Measurements from ENCODE around the gene OSGIN1.

Gene OSGIN1

DNA sequence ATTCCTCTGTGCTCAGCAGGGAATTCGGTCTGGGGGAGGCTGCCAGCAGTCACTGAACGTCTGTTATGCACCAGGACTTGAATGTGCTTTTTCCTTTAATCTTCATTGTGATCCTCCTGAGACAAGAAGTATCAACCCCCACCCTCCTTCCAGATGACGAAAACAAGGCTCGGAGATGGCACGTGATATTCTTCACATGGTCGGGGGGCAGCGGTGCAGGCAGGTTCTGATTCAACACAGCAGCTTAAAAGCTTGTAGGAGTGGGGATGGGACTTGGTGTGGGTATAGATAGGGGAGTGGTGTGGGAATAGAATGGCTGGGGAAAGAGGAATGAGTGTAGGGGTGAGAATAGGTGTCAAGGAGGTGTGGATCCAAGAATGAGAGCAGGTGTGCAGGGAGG lies 21.4 kb downstream of the OSGIN1 start:
- DNase-seq = no peak

DNA sequence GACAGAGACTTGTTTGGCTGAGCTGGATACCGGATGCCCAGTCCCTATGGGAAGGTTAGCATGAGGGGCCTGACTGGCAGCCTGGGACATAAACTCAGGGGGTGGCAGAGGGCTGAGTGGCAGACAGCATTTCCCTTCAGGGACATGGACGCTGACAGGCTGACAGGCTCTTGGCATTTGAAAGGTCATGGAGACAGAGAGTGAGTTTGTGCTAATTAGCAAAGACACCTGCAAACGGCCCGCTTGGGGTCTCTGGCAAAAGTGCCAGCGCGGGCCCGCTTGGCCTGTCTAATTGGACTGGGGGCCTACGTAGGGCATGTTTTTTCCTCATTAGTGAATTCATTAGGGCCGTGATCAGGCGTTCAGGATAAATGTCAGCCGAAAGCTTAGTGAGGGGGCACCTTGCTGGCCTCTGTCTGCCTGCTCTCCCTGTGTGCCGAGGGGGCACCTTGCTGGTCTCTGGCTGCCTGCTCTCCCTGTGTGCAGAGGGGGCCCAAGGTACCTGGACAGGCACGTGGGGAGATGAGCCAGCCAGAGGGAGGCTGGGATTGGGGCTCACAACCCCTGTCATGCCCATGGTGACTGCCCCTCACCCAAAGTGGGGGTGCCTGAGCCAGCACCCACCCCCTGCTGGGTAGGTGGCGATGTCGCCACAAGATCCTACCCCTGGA lies 22.7 kb downstream of the OSGIN1 start:
- DNase-seq = no peak

DNA sequence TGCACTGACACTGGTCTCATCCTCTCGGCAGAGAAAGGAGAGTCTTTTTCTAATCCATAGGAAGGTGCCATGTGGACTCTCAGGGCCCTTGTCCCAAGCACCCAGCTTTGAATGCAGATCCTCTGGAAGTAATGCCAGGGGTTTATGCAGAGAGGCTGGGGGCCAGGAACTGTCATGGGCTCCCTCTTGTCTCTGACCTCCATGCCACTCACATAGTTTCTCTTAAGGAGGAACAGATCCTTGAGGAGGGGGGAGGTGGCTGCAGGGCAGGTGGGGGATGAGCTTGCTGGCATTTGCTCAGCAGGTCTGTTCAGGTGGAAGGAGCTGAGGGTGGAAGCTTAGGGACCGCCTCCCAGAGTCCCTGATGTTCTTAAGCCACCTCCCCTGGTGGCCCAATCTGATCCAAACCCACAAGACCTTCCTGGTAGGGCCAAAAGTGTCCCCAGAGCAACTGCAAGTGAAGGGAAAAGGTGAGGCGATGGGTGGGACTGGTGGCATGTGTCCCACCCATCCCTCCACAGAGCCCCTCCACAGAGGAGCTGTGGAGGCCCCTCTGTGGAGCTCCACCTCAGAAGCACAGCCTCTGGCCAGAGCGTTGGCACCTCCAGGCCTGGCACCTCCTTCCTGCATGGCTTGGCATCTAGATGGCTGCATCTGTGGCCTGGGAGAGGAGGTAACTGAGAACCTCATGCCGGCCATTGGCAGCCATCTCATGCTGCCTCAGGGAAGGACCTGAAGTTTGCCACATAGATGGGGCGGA lies 24.2 kb downstream of the OSGIN1 start:
- no peak for DNase-seq

DNA sequence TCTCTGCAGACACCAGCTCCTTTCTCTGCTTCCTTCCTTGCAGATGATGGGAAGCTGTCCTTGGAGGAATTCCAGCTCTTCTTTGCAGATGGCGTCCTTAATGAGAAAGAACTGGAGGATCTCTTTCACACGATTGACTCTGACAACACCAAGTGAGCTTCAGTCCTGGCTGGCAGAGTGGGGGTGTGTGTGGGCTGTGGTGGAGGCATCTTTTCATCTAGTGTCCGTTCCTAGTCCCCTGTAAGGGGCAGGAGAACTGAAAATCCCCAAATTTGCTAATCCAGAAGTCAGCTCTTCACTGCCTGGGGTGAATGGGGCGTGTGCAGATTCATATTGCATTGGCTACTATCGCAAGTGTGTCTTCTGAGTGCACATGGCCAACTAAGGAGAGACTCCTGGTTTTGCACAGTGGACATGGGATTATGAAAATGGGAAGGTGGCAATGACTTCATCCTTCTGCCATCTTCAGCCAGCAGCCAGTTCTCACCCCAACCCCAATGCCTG lies 25.4 kb downstream of the OSGIN1 start:
- no peak for DNase-seq

- DNase-seq = no peak
Measured at GRCh38 chr16:83979441-83979840, 26.4 kb downstream of the OSGIN1 start.

GRCh38 chr16:83980794-83981193 lies 27.8 kb downstream of the OSGIN1 start:
- DNase-seq = no peak

DNA sequence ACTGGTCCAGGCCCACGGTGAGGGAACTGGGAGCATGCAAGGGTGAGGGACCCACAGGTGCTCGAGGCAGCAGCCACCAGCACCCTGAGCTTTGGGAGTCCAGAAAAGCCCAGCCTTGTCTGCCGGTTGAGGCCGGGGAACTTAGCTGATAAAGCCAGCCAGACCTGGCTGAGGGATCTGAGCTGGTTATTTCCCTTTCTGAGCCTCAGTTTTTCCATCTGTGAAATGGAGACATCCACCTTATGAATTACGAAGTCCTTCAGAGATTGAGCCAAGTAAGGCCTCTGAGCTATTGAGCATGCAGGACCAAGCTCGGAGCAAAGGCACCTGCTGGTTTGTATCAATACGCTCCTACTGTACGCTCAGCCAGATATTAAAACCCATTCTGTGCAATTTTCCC lies 28.8 kb downstream of the OSGIN1 start:
- no peak for DNase-seq

GRCh38 chr16:83983491-83983890 lies 30.5 kb downstream of the OSGIN1 start:
- DNase-seq = no peak

- DNase-seq = no peak
Measured at GRCh38 chr16:83989300-83989699, 36.3 kb downstream of the OSGIN1 start.

GRCh38 chr16:83990492-83990891 lies 37.5 kb downstream of the OSGIN1 start:
- DNase-seq = no peak

DNA sequence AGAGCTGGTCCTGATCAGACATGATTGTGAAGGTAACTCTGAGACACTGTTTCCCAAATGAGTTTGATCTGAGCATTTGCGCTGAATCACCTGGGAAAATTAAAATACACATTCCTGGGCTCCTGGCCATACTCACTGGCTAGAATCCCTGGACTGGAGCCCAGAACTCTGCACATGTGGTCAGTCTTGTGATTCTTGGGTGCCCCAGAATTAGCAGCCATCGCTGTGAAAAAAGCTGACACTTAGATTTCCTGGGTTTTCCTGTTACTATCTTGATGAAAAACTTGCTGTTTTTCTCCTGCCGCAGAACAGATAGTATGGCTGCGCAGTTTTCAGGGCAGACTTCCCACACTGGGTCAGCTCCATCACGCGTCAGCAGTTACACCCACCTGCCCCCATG lies 39.6 kb downstream of the OSGIN1 start:
- no peak for DNase-seq

DNA sequence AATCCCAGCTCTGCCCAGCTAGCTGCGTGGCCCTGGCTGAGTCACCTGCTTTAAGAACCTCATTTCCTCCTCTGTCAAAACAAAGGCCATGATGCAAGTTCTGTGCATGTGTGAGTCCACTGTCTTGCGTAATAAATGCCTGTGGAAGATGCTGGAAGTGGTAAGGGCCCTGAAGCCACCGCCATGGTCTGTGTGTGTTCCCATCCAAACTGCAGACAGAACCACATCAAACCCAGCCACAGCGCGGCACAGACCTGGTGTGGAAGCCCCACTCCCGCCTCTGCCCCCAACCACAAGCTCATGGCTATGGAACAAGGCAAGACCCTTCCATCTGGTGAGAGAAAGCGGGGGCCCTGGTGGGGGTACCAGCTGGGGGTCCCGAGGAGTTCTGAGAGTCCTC lies 41.0 kb downstream of the OSGIN1 start:
- DNase-seq = no peak

DNA sequence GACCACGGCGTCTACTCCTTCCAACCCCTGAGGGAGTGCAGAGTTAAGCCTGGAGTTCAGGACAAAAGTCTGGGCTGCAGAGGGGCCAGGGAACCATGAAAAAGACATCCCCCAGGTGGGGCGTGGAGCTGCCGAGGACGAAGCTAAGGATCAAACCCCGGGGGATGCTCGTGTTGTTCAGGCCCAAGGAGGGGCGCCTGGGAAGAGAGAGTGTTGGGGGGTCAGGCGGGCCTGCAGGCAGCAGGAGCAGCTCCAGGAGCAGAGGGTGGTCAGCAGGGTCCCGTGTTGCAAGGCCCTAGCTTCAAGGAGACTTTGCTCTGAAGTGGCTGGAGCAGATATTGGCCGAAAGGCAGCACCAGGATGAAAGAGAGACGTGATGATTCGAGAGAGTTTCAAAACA lies 41.7 kb downstream of the OSGIN1 start:
- DNase-seq = no peak

DNA sequence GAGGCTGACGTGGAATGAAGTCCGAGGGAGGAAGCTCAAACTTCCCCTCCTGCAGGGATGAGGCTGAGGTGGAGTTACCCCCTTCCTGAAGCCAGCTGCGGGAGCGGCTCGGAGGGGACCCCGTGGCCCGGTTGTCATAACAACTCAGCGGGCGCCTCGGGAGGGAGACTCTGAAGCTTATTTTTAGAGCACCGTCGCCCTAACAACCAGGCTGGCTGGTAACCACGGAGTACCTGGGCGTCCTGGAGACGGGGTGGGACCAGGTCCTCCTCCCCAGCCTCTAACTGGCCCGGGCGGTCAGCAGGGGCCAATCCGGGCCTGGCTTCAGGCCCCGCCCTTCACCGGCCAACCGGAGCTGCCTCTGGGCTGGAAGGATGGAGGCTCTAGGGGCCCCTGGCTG lies 42.7 kb downstream of the OSGIN1 start:
- no peak for DNase-seq

- no peak for DNase-seq
Measured at GRCh38 chr16:83996481-83997252, 43.6 kb downstream of the OSGIN1 start.

DNA sequence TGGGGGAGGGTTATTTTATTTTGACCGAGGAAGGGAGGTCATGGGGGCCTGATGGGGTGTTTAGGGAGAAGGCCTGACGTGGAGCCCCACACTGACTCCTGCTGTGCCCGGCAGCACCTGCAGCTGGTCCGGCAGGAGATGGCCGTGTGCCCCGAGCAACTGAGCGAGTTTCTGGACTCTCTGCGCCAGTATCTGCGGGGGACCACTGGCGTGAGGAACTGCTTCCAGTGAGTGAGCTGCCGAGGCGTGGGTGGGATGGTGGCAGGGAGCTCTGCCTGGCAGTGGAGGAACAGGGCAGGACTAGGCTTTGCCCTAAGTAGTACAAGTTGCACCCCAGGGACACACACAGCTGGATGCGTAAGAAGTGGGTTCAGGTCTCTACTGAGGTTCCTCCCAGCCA lies 45.1 kb downstream of the OSGIN1 start:
- DNase-seq = no peak

- DNase-seq = no peak
Measured at GRCh38 chr16:84000989-84001642, 48.1 kb downstream of the OSGIN1 start.

DNA sequence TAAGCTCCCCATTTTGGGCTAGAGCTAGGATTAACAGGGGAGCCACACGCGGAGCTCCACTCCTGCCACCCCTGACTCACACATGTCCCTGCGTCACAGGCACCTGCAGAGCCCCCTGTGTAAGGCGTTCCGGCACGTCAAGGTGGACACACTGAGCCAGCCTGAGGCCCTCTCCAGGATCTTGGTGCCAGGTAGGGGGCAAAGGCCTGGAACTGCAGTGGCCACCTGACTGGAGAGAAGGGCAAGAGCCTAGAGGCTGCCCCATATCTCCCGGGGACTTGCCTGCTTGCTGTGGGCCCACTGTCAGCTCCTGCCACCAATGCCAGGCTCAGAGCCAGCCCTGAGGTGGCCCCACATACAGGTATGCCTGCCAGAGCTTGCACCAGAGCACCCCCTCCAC lies 48.7 kb downstream of the OSGIN1 start:
- DNase-seq = no peak

GRCh38 chr16:84003038-84003437 lies 50.0 kb downstream of the OSGIN1 start:
- no peak for DNase-seq

GRCh38 chr16:84004442-84004841 lies 51.4 kb downstream of the OSGIN1 start:
- no peak for DNase-seq

- no peak for DNase-seq
Measured at GRCh38 chr16:84005391-84005790, 52.4 kb downstream of the OSGIN1 start.

- DNase-seq = no peak
Measured at GRCh38 chr16:84007520-84007919, 54.5 kb downstream of the OSGIN1 start.

DNA sequence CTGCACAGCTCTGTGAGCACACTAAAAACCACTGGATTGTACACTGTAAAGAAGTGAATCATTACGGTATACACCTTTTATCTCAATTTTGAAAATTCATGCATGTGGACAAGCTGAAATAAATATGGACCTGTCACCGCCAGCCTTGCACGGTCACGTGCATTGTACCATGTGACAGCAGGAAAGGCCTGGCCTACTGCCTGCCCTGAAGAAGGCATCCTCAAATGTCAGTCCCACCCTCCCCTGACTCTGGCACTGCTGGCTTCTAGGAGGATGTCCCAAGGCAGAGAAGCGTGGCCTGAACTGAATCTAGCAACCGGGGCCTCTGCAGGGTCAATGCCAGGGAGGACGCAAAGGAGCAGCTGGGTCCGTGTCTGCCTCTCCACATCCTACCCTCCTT lies 54.9 kb downstream of the OSGIN1 start:
- DNase-seq = no peak

Measured in SHP77 treated with DMSO at 0.1 percent for 48 hours (cell line).